Spleen (tissue), 7 donors: ENCODE data around the gene CXCL16.

Source experiments
- POLR2A ChIP-seq, 3 donors: fragments of 450-650 bp; IDR thresholded peaks; one replicate each; pipeline ENCODE4 v1.5.1; 2017; ENCODE audit warnings: antibody characterized with exemption in 3 of 3, mild to moderate bottlenecking in 1 of 3
- POLR2AphosphoS5 ChIP-seq, 3 donors: sonication (generic); formaldehyde crosslinking; IDR thresholded peaks; one replicate each; pipeline ENCODE4 v1.5.1; 2017; ENCODE audit warnings: antibody characterized with exemption in 3 of 3
- TF ChIP-seq, protein P1 (sequence below), 11 experiments: fragments of 200-600 bp in 7 of 11; fragments of 450-650 bp in 4 of 11; sonication (generic) in 4 of 11; IDR thresholded peaks in 8 of 11; conservative IDR thresholded peaks in 3 of 11; 1 replicate in 7 of 11; 2 replicates in 4 of 11; pipeline versions ENCODE4 v1.4.0 to v1.8.0; 2016 to 2021; ENCODE audit warnings: antibody characterized with exemption in 11 of 11, inconsistent platforms in 4 of 11, mild to moderate bottlenecking in 1 of 11
- donor health status: DM: no; HTN: no; CAD: no; lungs with moderate emphysema.
- donor health status: DM: no; HTN: no; CAD: no.
- donor health status: DM: no; HTN: no; CAD: no.

GRCh38 chr17:4724650-4725049 lies 15.1 kb downstream of the CXCL16 start:
- TF ChIP-seq POLR2A (IDR thresholded peaks at IDR 0.05) (no peak), POLR2AphosphoS5 (IDR thresholded peaks at IDR 0.05) (no peak)
- TF ChIP-seq, protein P1, sequence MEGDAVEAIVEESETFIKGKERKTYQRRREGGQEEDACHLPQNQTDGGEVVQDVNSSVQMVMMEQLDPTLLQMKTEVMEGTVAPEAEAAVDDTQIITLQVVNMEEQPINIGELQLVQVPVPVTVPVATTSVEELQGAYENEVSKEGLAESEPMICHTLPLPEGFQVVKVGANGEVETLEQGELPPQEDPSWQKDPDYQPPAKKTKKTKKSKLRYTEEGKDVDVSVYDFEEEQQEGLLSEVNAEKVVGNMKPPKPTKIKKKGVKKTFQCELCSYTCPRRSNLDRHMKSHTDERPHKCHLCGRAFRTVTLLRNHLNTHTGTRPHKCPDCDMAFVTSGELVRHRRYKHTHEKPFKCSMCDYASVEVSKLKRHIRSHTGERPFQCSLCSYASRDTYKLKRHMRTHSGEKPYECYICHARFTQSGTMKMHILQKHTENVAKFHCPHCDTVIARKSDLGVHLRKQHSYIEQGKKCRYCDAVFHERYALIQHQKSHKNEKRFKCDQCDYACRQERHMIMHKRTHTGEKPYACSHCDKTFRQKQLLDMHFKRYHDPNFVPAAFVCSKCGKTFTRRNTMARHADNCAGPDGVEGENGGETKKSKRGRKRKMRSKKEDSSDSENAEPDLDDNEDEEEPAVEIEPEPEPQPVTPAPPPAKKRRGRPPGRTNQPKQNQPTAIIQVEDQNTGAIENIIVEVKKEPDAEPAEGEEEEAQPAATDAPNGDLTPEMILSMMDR (IDR thresholded peaks at IDR 0.05 in 8 of 11, conservative IDR thresholded peaks at IDR 0.05 in 3 of 11) = no peak
